HepG2 (cell line): Measurements from ENCODE around the gene DCDC2. TPM values are rescaled to one million over a fixed set of nuclear protein-coding genes. Genes with fewer than 3 reads are reported as not detected.

Source experiments
- ELK4 ChIP-seq: sonication (generic); formaldehyde crosslinking; IDR thresholded peaks from 2 replicates; pipeline ENCODE4 v1.9.0; 2021; ENCODE audit warnings: missing genetic modification reagents, borderline replicate concordance
- FOXP1 ChIP-seq, 2 experiments: fragments of 450-650 bp in 1 of 2; IDR thresholded peaks; 2 replicates each; pipeline ENCODE4 v1.6.1; 2017 to 2018; ENCODE audit warnings: antibody characterized with exemption in 1 of 2
- HNRNPLL ChIP-seq: fragments of 200-400 bp; formaldehyde crosslinking; IDR thresholded peaks from 2 replicates; pipeline ENCODE4 v1.6.1; 2017; ENCODE audit warnings: mild to moderate bottlenecking, low read depth, low read length; ENCODE audit not compliant: poor library complexity, severe bottlenecking
- HOXA5 ChIP-seq: sonication (generic); formaldehyde crosslinking; IDR thresholded peaks from 2 replicates; pipeline ENCODE4 v1.4.0; 2020; ENCODE audit warnings: missing genetic modification reagents
- IKZF5 ChIP-seq: IDR thresholded peaks from 2 replicates; pipeline ENCODE4 v1.6.1; 2018; ENCODE audit warnings: missing genetic modification reagents, mild to moderate bottlenecking, missing compliant biosample characterization
- MXD1 ChIP-seq: sonication (generic); formaldehyde crosslinking; IDR thresholded peaks from 2 replicates; pipeline ENCODE4 v1.4.0; 2020; ENCODE audit warnings: mild to moderate bottlenecking, missing genetic modification reagents
- NONO ChIP-seq, 2 experiments: fragments of 450-650 bp in 1 of 2; sonication (generic) in 1 of 2; formaldehyde crosslinking in 1 of 2; IDR thresholded peaks in 1 of 2; conservative IDR thresholded peaks in 1 of 2; 2 replicates each; pipeline versions ENCODE4 v1.6.1 to v1.8.0; 2017 to 2022; ENCODE audit warnings: mild to moderate bottlenecking in 1 of 2, missing genetic modification reagents in 1 of 2, moderate library complexity in 1 of 2
- PHF8 ChIP-seq: sonication (generic); formaldehyde crosslinking; IDR thresholded peaks from 2 replicates; pipeline ENCODE4 v1.5.0; 2020; ENCODE audit warnings: missing genetic modification reagents
- SALL1 ChIP-seq: sonication (generic); formaldehyde crosslinking; IDR thresholded peaks from 2 replicates; pipeline ENCODE4 v1.8.0; 2022; ENCODE audit warnings: mild to moderate bottlenecking, missing genetic modification reagents
- ZBTB37 ChIP-seq: sonication (generic); formaldehyde crosslinking; IDR thresholded peaks from 2 replicates; pipeline ENCODE4 v1.4.0; 2020; ENCODE audit warnings: mild to moderate bottlenecking, missing genetic modification reagents
- ZNF180 ChIP-seq: sonication (generic); formaldehyde crosslinking; IDR thresholded peaks from 2 replicates; pipeline ENCODE4 v1.4.0; 2020; ENCODE audit warnings: low read depth, missing genetic modification reagents, borderline replicate concordance
- ZNF234 ChIP-seq: sonication (generic); formaldehyde crosslinking; conservative IDR thresholded peaks from 2 replicates; pipeline ENCODE4 v1.5.1; 2020; ENCODE audit warnings: mild to moderate bottlenecking, missing genetic modification reagents
- polyA plus RNA-seq, 8 experiments: library from polyadenylated mRNA; depleted of rRNA in 3 of 8; stranded (reverse) in 7 of 8; unstranded in 1 of 8; fragments of >200 nt; fragmentation: Illumina TruSeq in 4 of 8; extraction: Trizol in 4 of 8; gene quantifications; 2 replicates each; pipeline versions ENCODE4 v1.2.1 to v1.2.3, GENCODE V29; 2011 to 2016; ENCODE audit warnings: low read depth in 4 of 8, missing spikeins in 1 of 8, mixed read lengths in 1 of 8; ENCODE audit not compliant: insufficient read depth in 1 of 8
- total RNA-seq, 5 experiments: library from RNA; depleted of rRNA; stranded (reverse); fragments of >200 nt; fragmentation: Illumina TruSeq; extraction: Trizol; gene quantifications; 2 replicates each; pipeline ENCODE4 v1.2.3, GENCODE V29; 2016; ENCODE audit warnings: low read depth in 1 of 5
- TF ChIP-seq, protein P1 (sequence below): sonication (generic); formaldehyde crosslinking; IDR thresholded peaks from 2 replicates; pipeline ENCODE4 v1.4.0; 2020; ENCODE audit warnings: missing genetic modification reagents, borderline replicate concordance
- TF ChIP-seq, protein P2 (sequence below): IDR thresholded peaks from 2 replicates; pipeline ENCODE4 v1.6.1; 2016; ENCODE audit warnings: low read depth
- TF ChIP-seq, protein P3 (sequence below): sonication (generic); formaldehyde crosslinking; IDR thresholded peaks from 2 replicates; pipeline ENCODE4 v1.8.0; 2022; ENCODE audit warnings: missing genetic modification reagents, low read depth, mild to moderate bottlenecking, borderline replicate concordance

DCDC2 gene
- total and polyA plus RNA-seq, 2 of the 13 experiments (the other 11 are each of a cell fraction or from before 2014, with no cell fraction given) = 9.0 to 36.2 TPM

DNA sequence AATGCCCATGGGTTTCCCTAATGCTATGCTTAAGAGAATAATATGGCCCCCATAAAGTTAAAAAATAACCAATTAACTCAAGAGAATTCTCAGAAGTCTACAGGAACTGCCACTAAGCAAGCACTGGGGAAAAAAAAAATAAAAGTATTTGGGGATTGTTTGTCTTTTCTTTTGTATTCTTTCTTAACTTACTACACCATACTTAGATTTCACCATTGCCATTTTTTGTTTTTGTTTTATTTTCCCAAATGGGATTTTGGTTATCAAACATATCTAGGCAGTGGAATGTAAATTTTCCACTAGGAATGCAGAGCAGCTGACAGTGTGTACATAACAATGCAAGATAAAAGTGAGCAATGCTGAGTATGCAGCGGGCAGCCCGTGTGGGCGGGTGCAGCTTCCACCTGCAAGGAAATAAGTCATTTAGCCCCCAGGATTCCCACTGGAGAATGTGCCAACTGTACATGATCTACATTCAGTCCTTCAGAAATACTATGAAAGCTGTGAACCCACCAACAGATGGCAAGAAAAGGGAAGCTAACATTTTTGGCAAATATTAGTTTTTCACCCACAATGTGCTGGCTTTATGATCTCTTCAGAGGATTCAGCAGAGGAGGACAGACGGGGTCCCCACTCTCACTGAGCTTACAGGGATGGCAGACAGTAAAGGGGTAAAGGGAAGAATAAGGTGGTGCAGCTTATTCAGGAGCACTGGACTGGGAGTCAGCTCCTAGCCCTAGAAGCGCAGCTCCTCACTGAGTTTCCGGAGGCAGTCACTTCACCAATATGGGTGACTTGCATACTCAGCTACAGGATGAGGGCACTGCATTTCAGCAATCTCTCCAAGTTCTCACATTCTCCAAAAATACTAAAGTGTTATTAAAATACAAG is 44.4 kb downstream of the DCDC2 start (continued):
- TF ChIP-seq, protein P1, sequence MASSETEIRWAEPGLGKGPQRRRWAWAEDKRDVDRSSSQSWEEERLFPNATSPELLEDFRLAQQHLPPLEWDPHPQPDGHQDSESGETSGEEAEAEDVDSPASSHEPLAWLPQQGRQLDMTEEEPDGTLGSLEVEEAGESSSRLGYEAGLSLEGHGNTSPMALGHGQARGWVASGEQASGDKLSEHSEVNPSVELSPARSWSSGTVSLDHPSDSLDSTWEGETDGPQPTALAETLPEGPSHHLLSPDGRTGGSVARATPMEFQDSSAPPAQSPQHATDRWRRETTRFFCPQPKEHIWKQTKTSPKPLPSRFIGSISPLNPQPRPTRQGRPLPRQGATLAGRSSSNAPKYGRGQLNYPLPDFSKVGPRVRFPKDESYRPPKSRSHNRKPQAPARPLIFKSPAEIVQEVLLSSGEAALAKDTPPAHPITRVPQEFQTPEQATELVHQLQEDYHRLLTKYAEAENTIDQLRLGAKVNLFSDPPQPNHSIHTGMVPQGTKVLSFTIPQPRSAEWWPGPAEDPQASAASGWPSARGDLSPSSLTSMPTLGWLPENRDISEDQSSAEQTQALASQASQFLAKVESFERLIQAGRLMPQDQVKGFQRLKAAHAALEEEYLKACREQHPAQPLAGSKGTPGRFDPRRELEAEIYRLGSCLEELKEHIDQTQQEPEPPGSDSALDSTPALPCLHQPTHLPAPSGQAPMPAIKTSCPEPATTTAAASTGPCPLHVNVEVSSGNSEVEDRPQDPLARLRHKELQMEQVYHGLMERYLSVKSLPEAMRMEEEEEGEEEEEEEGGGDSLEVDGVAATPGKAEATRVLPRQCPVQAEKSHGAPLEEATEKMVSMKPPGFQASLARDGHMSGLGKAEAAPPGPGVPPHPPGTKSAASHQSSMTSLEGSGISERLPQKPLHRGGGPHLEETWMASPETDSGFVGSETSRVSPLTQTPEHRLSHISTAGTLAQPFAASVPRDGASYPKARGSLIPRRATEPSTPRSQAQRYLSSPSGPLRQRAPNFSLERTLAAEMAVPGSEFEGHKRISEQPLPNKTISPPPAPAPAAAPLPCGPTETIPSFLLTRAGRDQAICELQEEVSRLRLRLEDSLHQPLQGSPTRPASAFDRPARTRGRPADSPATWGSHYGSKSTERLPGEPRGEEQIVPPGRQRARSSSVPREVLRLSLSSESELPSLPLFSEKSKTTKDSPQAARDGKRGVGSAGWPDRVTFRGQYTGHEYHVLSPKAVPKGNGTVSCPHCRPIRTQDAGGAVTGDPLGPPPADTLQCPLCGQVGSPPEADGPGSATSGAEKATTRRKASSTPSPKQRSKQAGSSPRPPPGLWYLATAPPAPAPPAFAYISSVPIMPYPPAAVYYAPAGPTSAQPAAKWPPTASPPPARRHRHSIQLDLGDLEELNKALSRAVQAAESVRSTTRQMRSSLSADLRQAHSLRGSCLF (CRISPR knock-in tag) = no peak
- TF ChIP-seq, protein P2, sequence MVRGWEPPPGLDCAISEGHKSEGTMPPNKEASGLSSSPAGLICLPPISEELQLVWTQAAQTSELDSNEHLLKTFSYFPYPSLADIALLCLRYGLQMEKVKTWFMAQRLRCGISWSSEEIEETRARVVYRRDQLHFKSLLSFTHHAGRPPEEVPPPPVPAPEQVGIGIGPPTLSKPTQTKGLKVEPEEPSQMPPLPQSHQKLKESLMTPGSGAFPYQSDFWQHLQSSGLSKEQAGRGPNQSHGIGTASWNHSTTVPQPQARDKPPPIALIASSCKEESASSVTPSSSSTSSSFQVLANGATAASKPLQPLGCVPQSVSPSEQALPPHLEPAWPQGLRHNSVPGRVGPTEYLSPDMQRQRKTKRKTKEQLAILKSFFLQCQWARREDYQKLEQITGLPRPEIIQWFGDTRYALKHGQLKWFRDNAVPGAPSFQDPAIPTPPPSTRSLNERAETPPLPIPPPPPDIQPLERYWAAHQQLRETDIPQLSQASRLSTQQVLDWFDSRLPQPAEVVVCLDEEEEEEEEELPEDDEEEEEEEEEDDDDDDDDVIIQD (CRISPR knock-in tag) = peak; percentile 84
- TF ChIP-seq ZNF234 (CRISPR knock-in tag) = no peak
- peak; percentile 36; the same call in 1 of the 2 replicates for TF ChIP-seq PHF8 (CRISPR knock-in tag)
- peak; percentile 88 for TF ChIP-seq IKZF5
- TF ChIP-seq ELK4 (CRISPR knock-in tag) = no peak
- TF ChIP-seq ZBTB37 (CRISPR knock-in tag) = no peak
- TF ChIP-seq FOXP1 (IDR thresholded peaks at IDR 0.05) = no peak
- peak; percentile 83 for TF ChIP-seq FOXP1 (CRISPR knock-in tag; IDR thresholded peaks at IDR 0.05)
- TF ChIP-seq ZNF180 (CRISPR knock-in tag) = no peak
- peak; percentile 99 for TF ChIP-seq SALL1 (CRISPR knock-in tag)
- TF ChIP-seq, protein P3, sequence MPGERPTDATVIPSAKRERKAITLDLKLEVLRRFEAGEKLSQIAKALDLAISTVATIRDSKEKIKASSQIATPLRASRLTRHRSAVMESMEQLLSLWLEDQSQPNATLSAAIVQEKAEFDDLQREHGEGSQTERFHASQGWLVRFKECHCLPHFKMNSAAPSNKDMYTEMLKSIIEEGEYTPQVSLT (CRISPR knock-in tag) = no peak
- no peak for TF ChIP-seq HOXA5 (CRISPR knock-in tag)
- TF ChIP-seq MXD1 = no peak
- TF ChIP-seq HNRNPLL = no peak
- no peak for TF ChIP-seq NONO (IDR thresholded peaks at IDR 0.05)
- peak; percentile 51; the same call in 1 of the 2 replicates for TF ChIP-seq NONO (CRISPR knock-in tag; conservative IDR thresholded peaks at IDR 0.05)
